Activated naive CD4-positive, alpha-beta T cell treated with Interleukin-2 at 50 U/mL for 16 hours (primary cell): Measurements from ENCODE around the gene RNF123.
A peak's percentile ranks its signal among the peaks of the same experiment; 100 is the strongest.

ENCODE experiments used
- DNase-seq: peaks from one replicate; pipeline ENCODE4 v3.0.0-alpha.2; 2020

Gene RNF123

DNA sequence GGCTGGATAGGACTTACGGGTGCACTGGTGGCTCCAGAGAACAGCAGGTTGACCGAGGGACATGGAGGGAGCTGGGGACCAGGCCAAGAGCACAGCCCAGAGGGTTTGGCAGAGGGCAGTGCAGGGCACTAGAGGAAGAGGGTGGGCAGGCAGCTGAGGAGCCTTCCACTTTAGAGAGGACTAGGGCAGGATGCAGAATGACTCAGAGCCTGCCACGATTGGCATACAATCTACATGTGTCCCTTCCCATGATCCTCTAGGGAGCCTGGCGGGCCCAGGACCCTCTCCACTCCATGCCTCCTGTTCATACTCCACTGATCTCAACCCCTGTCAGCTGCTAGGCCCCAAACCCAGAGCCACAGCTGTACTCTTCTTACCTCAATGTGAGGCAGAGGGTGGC is 29.6 kb upstream of the RNF123 start:
- no peak for DNase-seq

DNA sequence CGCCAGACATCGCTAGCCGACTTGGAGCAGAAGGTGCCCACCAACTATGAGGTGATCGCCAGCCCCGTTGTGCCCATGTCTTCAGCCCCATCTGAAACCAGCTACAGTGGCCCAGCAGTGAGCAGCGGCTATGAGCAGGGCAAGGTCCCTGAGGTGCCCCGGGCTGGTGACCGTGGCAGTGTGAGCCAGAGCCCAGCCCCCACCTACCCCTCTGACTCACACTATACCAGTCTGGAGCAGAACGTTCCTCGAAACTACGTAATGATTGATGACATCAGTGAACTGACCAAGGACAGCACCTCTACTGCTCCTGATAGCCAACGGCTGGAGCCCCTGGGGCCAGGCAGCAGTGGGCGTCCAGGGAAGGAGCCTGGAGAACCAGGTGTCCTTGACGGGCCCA is 28.1 kb upstream of the RNF123 start:
- DNase-seq = no peak

DNA sequence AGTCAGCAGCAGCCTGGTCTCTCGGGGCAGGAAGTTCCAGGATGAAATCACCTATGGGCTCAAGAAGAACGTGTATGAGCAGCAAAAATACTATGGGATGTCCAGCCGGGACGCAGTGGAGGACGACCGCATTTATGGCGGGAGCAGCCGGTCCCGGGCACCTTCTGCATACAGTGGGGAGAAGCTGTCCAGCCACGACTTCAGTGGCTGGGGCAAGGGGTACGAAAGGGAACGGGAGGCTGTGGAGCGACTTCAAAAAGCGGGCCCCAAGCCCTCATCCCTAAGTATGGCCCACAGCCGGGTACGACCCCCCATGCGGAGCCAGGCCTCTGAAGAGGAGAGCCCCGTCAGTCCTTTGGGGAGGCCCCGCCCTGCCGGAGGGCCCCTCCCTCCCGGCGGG is 27.3 kb upstream of the RNF123 start:
- no peak for DNase-seq

DNA sequence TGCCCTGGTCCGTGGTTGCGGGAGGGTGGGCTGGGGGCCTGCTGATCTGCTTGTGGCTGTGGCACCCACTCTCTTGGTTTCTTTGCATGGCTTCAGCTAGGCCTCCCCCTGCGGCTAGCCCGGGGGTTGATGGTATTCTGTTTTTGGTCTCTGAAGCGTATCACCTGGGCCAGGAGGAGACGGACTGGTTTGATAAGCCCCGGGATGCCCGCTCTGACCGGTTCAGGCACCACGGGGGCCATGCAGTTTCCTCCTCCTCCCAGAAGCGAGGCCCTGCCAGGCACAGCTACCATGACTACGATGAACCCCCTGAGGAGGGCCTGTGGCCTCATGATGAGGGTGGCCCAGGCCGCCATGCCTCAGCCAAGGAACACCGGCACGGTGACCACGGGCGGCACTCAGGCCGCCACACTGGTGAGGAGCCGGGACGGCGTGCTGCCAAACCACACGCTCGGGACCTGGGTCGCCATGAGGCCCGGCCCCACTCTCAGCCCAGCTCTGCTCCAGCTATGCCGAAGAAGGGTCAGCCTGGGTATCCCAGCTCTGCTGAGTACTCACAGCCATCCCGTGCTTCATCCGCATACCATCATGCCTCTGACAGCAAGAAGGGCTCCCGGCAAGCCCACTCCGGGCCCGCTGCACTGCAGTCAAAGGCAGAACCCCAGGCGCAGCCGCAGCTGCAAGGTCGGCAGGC is 26.5 kb upstream of the RNF123 start:
- no peak for DNase-seq

DNA sequence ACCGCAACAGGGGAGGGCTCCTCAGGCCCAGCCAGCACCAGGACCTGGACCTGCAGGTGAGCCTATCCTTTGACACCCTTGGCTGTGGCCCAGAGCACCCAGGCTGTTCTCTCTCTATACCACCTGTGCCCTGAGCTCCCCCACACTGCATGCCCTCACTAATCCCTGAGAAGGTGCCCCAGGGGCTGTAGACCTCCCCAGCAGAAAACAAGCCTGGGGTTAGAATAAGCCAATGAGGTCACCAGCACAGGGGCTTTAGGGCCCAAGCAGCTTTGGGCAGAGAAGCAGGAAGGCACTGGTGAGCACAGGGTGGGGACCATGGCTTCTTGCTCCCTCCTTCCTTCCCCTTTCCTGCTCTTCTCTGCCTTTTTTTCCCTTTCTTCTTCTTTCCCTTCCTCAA is 25.5 kb upstream of the RNF123 start:
- no peak for DNase-seq

DNA sequence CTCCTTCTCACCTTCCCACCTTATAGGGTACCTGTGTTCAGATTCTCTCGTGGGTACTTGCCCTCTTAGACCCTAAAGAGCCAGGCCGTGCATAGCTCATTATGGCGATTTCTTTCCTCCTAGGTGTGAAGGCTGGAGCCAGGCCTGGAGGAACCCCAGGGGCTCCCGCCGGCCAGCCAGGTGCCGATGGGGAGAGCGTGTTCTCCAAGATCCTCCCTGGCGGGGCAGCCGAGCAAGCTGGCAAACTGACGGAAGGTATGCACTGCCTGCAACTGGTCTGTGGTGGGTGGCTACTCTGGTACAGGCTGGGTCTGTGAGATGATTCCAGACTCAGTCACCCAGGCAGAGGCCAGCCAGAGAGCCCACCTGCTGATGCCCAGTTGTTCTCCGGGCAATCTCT is 25.1 kb upstream of the RNF123 start:
- no peak for DNase-seq

DNA sequence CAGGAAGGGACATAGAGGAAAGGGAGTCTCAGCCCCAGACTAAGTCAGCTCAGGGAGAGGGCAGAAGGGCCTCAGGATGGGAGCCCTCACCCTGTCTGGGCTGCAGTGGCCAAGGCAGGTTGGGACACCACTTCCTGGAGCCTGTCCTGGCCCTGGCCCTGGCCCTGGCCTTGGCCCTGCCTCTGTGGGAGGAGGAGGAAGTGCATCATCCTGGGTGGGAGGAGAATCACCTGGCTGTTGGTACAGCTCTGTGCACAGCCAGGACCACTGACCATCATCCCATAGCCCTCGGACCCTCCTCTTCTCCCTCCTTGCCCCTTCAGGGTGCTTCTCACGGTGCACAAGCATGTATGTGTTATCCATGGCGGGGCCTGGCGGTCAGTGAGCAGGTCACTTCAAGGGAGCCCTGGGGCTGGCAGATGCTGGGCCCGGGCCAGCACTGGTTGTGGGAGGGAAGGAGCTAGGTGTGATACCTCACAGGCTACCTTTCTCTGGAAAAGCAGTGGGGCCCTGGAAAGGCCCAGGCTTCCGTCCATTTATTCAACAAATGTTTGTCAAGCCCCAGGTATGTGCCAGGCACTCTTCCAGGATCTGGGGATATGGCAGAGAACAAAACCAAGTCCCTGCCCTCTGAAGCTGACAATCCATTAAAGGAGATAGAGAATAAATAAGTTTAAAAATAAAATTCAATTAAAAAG is 23.4 kb upstream of the RNF123 start:
- DNase-seq = no peak

DNA sequence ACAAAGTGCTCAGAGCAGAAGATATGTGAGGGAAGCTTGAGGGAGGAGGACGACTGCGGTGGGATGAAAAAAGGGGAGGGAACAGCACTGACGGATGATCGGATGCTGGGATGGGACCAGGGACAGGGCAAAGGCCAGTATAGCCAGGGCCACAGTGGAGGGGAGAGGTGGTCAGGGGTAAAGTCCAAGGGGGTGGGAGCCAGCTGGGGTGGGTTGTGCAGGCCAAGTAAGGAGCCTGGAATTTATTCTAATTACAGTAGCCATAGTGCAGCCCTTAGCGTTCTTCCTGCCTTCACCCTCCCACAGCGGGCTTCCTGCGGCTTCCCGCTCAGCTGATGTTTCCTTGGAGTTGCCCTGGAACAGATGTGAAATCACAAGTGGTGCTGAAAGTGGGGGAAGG is 22.8 kb upstream of the RNF123 start:
- no peak for DNase-seq

DNA sequence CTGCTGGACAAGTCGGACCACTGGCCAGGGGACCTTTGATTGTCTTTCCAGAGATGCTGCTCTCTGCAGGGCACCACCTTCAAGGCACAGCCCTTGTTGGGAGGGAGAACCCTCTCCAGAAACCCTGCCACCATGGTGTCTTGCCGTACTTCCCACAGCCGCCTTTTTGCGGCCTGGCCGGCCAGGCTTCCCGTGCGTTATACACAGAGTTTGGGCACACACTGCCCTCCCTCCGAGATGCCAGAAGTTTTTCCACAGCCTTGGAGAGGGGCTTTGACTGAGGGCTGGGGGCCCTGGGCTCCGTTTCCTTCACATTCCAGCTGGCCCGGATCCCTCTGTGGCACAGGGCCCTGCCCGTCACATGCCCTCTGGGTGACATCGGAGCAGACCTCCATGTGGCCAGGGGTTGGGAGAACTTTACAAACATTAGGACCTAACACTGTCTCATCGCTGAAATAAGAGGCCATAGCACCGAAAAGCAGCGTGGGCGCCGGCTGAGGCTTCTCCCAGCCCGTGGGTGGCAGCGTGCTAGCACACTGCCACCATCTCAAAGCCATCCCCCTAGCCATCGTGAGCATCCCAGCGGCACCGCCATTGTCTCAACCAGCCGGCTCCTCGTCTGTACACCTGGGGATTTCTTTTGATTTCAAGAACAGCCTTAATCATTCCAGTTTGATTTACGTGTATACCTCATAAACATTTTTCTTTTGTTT is 21.5 kb upstream of the RNF123 start:
- DNase-seq = no peak

DNA sequence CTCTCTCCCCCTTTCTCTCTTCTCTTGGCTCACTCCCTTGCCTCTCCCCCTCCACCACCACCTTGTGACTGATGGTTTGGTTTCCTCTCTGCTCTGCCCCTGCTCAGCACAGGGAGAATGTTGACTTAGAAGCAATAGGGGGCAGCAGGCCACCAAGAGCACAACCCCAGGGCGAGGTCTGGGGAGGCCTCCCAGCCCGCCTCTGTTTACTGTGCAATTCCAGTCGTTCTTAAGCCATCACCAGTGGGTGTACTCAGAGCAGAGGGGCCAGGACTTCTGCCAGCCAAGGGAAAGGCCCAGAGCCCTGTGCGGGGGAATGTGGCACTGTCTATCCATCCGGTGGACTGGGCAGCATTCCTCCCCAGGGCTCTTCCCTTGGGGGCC is 21.0 kb upstream of the RNF123 start:
- no peak for DNase-seq

DNA sequence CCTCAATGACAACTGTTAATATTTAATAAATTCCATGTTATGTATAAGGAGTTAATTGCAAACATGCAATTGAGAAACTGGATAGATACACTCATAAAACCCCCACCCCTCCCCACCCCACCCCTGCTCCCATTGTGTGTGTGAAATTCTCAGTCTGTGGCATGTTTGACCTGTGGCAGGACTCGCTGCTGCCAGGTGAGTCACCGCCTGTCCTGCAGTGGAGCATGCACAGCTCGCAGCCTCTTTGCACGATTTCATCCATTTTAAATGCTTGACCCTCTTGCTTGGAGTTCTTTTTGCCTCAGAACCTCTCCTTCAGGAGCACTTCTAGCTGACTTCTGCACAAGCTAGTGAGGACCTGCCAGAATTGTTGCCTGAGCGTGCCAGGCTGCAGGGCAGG is 20.5 kb upstream of the RNF123 start:
- no peak for DNase-seq

DNA sequence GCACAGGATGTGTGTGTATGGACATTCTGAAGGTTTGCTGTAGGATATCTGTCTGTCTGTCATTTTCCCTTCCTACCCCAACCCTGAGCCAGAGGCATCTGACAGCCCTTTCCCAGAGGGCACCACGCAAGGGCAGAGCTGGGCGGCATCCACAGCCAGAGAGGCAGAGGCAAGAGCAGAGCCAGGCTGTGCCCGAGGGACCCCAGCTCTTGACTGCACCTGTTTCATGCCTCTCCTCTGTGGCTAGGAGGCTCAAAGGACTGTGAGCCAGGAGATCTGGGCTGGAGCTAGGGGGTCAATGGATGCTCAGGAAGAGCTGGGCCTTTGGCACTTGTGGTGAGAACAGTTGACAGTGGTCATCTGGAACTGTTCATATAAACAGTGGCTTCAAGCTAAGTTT is 20.0 kb upstream of the RNF123 start:
- no peak for DNase-seq

DNA sequence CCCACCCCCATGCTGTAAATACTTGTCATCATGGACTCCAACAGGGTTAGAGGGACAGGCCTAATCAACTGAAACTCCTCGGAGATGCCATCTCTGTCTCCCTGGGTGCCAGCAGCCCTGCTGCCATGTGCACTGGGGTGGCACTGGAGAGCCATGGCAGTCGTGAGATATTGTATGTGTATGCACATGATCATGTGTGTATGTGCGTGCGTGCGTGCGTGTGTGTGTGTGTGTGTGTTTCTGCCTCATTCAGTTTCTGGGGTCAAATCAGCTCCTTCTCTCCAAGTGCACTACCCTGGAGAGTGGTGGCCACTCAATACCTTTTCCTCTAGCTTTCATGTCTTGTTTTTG is 18.4 kb upstream of the RNF123 start:
- no peak for DNase-seq

DNA sequence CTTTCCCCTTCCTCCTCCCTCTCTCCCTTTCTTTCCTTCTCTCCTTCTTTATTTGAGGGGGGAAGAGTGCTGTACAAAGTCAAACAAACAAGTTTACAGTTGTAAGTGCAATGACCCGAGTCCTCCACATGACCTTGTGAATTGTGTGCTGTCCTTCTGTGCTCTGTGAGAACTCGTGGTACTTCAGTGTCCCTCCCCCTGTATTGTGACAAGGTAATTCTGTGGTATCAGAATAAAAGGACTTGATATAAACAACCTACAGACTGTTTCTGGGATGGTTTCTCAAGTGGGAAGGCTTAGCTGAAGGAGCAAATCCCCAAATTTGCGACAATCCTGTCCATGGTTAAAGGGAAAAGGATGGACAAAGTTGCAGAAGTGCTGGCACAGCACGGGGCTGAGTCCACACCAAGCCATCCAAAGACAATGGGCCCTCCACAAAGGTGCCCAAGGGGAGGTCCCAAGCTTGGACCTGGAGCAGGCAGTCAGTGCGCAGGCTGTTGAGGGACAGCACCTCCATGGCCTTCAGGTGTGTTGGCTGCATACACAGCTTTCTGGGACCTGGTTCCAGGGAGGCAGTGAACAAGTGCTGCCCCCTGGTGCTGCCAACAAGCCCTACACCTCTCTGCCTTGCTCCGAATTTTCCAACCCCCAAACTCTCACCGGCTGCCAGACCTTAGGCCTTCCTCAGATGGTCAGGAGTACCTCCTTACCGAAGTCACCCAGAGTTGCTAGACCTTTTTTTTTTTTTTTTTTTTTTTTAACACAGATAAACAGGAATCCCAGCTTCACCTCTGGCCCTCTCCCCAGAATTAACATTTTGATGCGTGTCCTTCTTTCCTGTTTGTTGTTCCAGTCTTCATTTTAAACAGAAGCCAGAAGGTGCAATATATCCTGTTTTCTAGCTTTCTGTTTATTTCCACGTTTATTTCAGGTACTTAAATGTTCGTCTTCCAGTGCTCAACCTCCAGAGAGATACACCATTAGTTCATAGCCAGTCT is 17.8 kb upstream of the RNF123 start:
- peak; percentile 76 for DNase-seq

DNA sequence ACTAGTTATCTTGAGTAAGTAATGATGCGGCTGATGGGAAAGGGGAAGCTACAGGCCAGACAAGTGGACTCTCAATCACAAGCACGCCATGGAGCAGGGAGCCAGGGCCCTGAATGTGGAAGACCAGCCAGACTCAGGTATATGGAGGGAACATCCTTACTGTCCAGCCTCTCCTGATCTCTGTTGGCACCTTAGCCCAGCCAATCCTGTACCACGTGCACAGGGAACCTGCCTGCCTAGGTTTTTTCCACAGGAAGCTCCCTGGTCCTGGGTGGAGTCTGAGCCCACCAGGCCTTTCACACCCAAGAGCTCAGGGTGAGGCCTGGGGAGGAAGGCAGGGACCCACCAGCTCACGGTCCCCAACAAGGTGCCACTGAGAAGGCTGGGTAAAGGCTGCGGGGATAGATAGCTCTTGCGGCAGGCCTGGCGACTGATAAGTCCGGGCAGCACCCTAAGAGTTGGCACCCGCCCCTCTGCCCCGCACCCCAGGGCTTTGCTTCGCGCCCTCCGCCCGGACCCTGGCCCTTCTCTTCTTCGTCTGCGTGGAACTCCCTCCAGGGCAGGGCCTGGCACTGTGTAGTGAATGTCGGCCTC is 16.1 kb upstream of the RNF123 start:
- no peak for DNase-seq

DNA sequence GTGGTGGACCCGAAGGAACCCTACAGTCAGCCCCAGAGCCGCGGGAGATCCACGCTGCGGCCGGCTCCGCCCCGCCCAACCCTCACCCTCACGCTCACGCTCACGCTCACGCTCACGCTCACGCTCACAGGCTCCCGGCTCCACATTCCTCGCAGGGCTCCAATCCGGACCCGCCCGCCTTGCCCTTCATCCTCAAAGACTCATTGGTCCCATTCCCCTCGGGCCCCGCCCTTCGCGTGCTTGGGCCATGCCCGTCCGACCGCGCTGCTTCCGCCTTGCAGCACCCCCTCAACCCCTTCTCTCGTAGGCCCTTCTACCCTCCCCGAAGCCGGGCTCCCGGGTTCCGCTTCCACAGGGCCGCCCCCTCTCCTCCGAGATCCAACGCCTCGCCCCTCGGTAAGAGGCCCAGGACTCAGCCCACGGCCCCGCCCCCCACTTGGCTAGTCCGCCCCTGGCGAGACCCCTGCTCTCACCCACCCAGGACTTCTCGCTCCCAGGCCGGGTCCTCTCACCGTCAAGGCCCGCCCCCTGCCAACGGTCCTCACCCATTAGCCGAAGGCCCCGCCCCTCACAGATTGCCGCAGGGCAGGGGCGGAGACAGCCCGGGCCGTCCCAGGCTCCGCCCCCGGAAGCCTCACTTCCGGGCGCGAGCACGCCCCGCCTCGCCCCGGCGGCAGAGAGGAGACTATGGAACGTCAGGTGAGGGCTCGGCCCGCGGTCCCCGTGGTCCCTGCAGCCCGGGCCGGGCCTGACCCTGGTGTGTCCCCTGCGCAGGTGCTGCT is 15.5 kb upstream of the RNF123 start, which contains the start of gene APEH:
TSS of gene APEH (plus strand) at position 637 of the 782 bp plus-strand sequence. CDS start at position 688, 51 bp downstream.
- peak; percentile 99 for DNase-seq

DNA sequence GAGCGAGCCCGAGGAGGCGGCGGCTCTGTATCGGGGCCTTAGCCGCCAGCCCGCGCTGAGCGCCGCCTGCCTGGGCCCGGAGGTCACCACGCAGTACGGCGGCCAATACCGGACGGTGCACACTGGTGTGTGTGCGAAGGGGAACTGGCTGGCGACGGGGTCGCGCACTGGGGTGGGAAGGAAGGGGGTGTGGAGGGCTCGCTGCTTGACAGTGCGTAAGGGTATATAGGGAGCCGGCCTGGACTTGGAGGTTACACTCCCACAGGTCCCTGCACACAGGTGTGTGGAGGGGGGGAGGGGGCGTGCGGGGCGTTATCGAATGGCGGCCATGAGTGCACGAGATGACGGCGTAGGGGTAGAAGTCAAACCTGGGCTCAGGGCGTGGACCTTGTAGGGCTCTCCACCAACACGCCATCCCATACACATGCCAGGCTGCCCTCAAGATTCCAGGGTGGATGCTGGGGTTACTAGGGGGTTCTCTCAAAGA is 14.8 kb upstream of the RNF123 start:
- DNase-seq = peak; percentile 18

DNA sequence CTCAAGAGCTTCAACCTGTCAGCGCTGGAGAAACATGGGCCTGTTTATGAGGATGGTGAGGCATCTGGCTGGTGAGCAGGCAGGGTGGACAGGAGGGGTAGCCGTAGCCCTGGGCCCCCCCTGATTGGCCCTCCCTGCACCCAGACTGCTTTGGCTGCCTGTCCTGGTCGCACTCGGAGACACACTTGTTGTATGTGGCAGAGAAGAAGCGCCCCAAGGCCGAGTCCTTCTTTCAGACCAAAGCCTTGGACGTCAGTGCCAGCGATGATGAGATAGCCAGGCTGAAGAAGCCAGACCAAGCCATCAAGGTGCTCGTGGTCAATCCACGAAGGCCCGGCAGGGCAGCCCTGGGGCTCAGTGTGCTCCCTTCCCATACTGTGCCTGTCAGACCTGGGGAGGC is 13.4 kb upstream of the RNF123 start:
- DNase-seq = no peak

DNA sequence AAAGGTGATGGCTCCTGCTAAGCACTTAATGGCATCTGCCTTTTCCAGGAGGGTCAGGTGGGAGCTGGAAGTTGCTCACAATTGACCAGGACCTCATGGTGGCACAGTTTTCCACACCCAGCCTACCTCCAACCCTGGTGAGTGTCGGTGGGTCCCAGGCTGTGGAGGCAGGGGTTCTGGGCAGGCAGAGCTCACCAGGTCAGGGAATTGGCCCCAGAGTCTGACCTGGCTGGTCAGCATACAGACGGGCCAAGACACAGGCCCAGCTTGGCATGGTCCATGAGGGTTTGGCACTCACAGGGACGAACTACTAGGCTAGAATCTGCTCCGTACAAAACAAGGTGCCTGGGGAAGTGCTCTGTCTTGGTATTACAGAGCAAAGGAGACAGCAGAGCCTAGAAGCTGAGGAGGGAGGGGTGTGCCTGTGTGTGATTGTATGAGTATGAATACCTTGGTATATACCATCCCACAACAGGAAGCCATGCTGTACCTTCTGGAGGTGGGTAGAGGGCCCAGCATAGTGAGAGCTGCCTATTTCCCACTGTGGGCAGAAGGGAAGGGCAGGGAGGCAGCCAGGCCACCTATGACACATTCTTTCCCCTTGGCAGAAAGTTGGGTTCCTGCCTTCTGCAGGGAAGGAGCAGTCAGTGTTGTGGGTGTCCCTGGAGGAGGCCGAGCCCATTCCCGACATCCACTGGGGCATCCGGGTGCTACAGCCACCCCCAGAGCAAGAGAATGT is 8.7 kb upstream of the RNF123 start:
- no peak for DNase-seq

DNA sequence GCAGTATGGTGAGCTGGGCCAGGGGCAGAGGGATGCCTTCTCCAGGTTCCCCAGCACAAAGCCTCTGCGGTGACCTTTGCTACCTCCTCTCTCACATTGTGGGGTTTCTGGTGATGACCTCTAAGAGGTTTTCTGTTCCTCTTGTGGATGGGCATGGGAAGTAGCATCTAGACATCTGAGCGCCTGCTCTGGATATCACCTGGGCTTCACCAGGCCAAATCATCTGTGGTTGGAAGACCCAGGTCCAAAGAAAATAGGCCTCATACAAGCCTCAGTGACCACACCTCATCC is 8.2 kb upstream of the RNF123 start:
- DNase-seq = no peak

DNA sequence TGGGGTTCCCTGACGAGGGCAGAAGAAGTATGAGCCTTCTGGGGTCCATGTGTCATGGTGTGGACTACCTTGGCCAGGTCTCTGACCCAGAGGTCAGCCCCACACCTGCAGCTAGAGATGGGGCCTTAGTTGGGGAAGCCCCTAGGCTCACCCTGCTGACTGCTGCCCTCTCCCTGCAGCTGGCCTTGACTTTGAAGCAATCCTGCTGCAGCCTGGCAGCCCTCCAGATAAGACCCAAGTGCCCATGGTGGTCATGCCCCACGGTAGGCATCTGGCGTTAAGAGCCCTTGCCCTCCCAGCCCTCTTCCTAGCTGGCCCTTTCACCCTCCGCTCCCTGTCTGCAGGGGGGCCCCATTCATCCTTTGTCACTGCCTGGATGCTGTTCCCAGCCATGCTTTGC is 7.8 kb upstream of the RNF123 start:
- DNase-seq = no peak
